HEK293 (cell line): ENCODE results near the gene EML6.

Source experiments
- CTCF ChIA-PET: fragments of 350-600 bp; formaldehyde crosslinking; extraction: SDS; loops from one replicate; lab custom pipeline; 2021; ENCODE audit warnings: antibody characterized with exemption; lab: Yijun Ruan, JAX
- POLR2A ChIA-PET: fragments of 300-600 bp; formaldehyde crosslinking; extraction: SDS; loops from one replicate; lab custom pipeline; 2020; ENCODE audit warnings: antibody characterized with exemption, inconsistent platforms; lab: Yijun Ruan, JAX
- H3K27ac ChIP-seq: fragments of 200-500 bp; sonication (Bioruptor generic); 2 replicates; pipeline ENCODE4 v1.5.1; 2014; ENCODE audit warnings: low read depth, low read length, control low read depth, inconsistent platforms; ENCODE audit errors: extremely low read depth
- H3K36me3 ChIP-seq, 2 experiments: fragments of 200-500 bp in 1 of 2; sonication (Bioruptor generic) in 1 of 2; 1 replicate in 1 of 2; 2 replicates in 1 of 2; pipeline ENCODE4 v1.5.1; 2014 to 2017; ENCODE audit warnings: inconsistent platforms in 2 of 2, low read length in 2 of 2; ENCODE audit not compliant: control insufficient read depth in 2 of 2, insufficient read depth in 1 of 2
- H3K4me1 ChIP-seq: fragments of 200-500 bp; sonication (Bioruptor generic); 2 replicates; pipeline ENCODE4 v1.5.1; 2014; ENCODE audit warnings: mild to moderate bottlenecking, low read length, inconsistent platforms; ENCODE audit not compliant: control insufficient read depth, insufficient read depth
- H3K4me3 ChIP-seq: 2 replicates; pipeline ENCODE4 v1.5.1; 2011; ENCODE audit warnings: low read depth, mild to moderate bottlenecking, control low read depth, low read length, moderate library complexity
- H3K9me3 ChIP-seq: fragments of 200-500 bp; sonication (Bioruptor generic); 2 replicates; pipeline ENCODE4 v1.5.1; 2014; ENCODE audit warnings: low read depth, low read length, inconsistent platforms; ENCODE audit not compliant: control insufficient read depth, insufficient read depth
- KLF7 ChIP-seq: fragments of 450-650 bp; formaldehyde crosslinking; IDR thresholded peaks from 2 replicates; pipeline ENCODE4 v1.5.1; 2016; ENCODE audit warnings: missing biosample characterization, missing genetic modification characterization, borderline replicate concordance
- KLF8 ChIP-seq: fragments of 450-650 bp; formaldehyde crosslinking; IDR thresholded peaks from 2 replicates; pipeline ENCODE4 v1.5.1; 2016; ENCODE audit warnings: missing biosample characterization, missing genetic modification characterization
- PRDM1 ChIP-seq: fragments of 450-650 bp; formaldehyde crosslinking; IDR thresholded peaks from 2 replicates; pipeline ENCODE4; 2016; ENCODE audit warnings: missing biosample characterization, missing genetic modification characterization
- SP7 ChIP-seq: fragments of 450-650 bp; formaldehyde crosslinking; IDR thresholded peaks from 2 replicates; pipeline ENCODE4 v1.5.1; 2016; ENCODE audit warnings: missing biosample characterization, missing genetic modification characterization
- ZFP41 ChIP-seq: fragments of 450-650 bp; formaldehyde crosslinking; IDR thresholded peaks from 2 replicates; pipeline ENCODE4 v1.5.1; 2016; ENCODE audit warnings: missing biosample characterization, missing genetic modification characterization, borderline replicate concordance
- ZNF248 ChIP-seq: fragments of 450-650 bp; formaldehyde crosslinking; IDR thresholded peaks from 2 replicates; pipeline ENCODE4 v1.5.1; 2017; ENCODE audit warnings: missing biosample characterization, missing genetic modification characterization
- ZNF521 ChIP-seq: fragments of 450-650 bp; formaldehyde crosslinking; IDR thresholded peaks from 2 replicates; pipeline ENCODE4 v1.5.1; 2017; ENCODE audit warnings: missing biosample characterization, mild to moderate bottlenecking, missing genetic modification characterization
- ZNF610 ChIP-seq: fragments of 450-650 bp; formaldehyde crosslinking; IDR thresholded peaks from 2 replicates; pipeline ENCODE4 v1.5.1; 2016; ENCODE audit warnings: missing biosample characterization, missing genetic modification characterization, borderline replicate concordance
- ZNF621 ChIP-seq: fragments of 450-650 bp; formaldehyde crosslinking; IDR thresholded peaks from 2 replicates; pipeline ENCODE4 v1.5.1; 2017; ENCODE audit warnings: missing biosample characterization, missing genetic modification characterization
- ZNF658 ChIP-seq: fragments of 450-650 bp; formaldehyde crosslinking; IDR thresholded peaks from 2 replicates; pipeline ENCODE4; 2016; ENCODE audit warnings: missing biosample characterization, missing genetic modification characterization
- ZNF768 ChIP-seq: fragments of 450-650 bp; formaldehyde crosslinking; IDR thresholded peaks from 2 replicates; pipeline ENCODE4 v1.5.1; 2018; ENCODE audit warnings: missing biosample characterization, mild to moderate bottlenecking, missing genetic modification characterization
- ZNF791 ChIP-seq: fragments of 450-650 bp; formaldehyde crosslinking; IDR thresholded peaks from 2 replicates; pipeline ENCODE4 v1.5.1; 2016; ENCODE audit warnings: missing biosample characterization, missing genetic modification characterization
- ZNF843 ChIP-seq: fragments of 450-650 bp; formaldehyde crosslinking; IDR thresholded peaks from 2 replicates; pipeline ENCODE4 v1.5.1; 2016; ENCODE audit warnings: missing biosample characterization, missing genetic modification characterization
- TF ChIP-seq, protein P1 (sequence below): fragments of 450-650 bp; formaldehyde crosslinking; IDR thresholded peaks from 2 replicates; pipeline ENCODE4 v1.5.1; 2016; ENCODE audit warnings: missing biosample characterization, missing genetic modification characterization
- TF ChIP-seq, protein P2 (sequence below): fragments of 450-650 bp; formaldehyde crosslinking; IDR thresholded peaks from 2 replicates; pipeline ENCODE4 v1.5.1; 2017; ENCODE audit warnings: missing biosample characterization, missing genetic modification characterization
- TF ChIP-seq, protein P3 (sequence below): fragments of 450-650 bp; formaldehyde crosslinking; IDR thresholded peaks from 2 replicates; pipeline ENCODE4 v1.5.1; 2016; ENCODE audit warnings: missing biosample characterization, missing genetic modification characterization
- TF ChIP-seq, protein P4 (sequence below): fragments of 450-650 bp; formaldehyde crosslinking; IDR thresholded peaks from 2 replicates; pipeline ENCODE4 v1.5.1; 2016; ENCODE audit warnings: missing biosample characterization, missing genetic modification characterization, borderline replicate concordance
- TF ChIP-seq, protein P5 (sequence below): fragments of 450-650 bp; formaldehyde crosslinking; conservative IDR thresholded peaks from 2 replicates; pipeline ENCODE4 v1.5.1; 2016; ENCODE audit warnings: low read depth, missing biosample characterization, missing genetic modification characterization

EML6 gene

DNA sequence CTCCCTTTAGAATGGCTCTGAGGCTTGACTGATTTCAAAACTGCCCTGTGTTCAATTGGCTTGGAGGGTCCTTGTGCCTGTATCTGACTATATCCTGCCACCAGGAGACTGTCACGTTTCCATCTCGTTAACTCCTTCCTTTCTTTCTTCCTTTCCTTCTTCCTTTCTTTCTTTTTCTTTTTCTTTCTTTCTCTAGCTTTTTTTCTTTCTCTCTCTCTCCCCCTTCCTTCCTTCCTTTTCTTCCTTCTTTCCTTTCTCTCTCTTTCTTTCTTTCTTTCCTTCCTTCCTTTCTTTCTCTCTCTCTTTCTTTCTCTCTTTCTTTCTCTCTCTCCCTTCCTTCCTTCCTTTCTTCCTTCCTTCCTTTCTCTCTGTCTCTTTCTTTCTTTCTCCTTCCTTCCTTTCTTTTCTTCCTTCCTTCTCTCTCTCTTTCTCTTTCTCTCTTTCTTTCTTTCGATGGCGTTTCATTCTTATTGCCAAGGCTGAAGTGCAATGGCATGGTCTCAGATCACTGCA is 38.1 kb upstream of the EML6 start (continued):
- TF ChIP-seq PRDM1 (tag by site-specific recombination) (peak; percentile 94), ZNF248 (tag by site-specific recombination) (no peak), ZFP41 (tag by site-specific recombination) (no peak), KLF7 (tag by site-specific recombination) (no peak), KLF8 (tag by site-specific recombination) (no peak), ZNF791 (0 out of 2 replicates have a peak, but pooled peaks have one; percentile 57), ZNF843 (tag by site-specific recombination) (no peak)
- TF ChIP-seq, protein P1, sequence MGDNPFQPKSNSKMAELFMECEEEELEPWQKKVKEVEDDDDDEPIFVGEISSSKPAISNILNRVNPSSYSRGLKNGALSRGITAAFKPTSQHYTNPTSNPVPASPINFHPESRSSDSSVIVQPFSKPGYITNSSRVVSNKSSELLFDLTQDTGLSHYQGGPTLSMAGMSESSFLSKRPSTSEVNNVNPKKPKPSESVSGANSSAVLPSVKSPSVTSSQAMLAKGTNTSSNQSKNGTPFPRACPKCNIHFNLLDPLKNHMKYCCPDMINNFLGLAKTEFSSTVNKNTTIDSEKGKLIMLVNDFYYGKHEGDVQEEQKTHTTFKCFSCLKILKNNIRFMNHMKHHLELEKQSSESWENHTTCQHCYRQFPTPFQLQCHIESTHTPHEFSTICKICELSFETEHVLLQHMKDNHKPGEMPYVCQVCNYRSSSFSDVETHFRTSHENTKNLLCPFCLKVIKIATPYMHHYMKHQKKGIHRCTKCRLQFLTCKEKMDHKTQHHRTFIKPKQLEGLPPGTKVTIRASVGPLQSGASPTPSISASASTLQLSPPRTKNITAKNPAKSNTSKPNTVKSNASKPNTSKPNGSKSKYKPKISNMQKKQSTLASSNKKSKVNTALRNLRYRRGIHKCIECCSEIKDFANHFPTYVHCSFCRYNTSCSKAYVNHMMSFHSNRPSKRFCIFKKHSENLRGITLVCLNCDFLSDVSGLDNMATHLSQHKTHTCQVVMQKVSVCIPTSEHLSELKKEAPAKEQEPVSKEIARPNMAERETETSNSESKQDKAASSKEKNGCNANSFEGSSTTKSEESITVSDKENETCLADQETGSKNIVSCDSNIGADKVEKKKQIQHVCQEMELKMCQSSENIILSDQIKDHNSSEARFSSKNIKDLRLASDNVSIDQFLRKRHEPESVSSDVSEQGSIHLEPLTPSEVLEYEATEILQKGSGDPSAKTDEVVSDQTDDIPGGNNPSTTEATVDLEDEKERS, result no peak
- TF ChIP-seq, protein P2, sequence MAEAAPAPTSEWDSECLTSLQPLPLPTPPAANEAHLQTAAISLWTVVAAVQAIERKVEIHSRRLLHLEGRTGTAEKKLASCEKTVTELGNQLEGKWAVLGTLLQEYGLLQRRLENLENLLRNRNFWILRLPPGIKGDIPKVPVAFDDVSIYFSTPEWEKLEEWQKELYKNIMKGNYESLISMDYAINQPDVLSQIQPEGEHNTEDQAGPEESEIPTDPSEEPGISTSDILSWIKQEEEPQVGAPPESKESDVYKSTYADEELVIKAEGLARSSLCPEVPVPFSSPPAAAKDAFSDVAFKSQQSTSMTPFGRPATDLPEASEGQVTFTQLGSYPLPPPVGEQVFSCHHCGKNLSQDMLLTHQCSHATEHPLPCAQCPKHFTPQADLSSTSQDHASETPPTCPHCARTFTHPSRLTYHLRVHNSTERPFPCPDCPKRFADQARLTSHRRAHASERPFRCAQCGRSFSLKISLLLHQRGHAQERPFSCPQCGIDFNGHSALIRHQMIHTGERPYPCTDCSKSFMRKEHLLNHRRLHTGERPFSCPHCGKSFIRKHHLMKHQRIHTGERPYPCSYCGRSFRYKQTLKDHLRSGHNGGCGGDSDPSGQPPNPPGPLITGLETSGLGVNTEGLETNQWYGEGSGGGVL (tag by site-specific recombination), result no peak
- TF ChIP-seq, protein P3, sequence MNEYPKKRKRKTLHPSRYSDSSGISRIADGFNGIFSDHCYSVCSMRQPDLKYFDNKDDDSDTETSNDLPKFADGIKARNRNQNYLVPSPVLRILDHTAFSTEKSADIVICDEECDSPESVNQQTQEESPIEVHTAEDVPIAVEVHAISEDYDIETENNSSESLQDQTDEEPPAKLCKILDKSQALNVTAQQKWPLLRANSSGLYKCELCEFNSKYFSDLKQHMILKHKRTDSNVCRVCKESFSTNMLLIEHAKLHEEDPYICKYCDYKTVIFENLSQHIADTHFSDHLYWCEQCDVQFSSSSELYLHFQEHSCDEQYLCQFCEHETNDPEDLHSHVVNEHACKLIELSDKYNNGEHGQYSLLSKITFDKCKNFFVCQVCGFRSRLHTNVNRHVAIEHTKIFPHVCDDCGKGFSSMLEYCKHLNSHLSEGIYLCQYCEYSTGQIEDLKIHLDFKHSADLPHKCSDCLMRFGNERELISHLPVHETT, result no peak

DNA sequence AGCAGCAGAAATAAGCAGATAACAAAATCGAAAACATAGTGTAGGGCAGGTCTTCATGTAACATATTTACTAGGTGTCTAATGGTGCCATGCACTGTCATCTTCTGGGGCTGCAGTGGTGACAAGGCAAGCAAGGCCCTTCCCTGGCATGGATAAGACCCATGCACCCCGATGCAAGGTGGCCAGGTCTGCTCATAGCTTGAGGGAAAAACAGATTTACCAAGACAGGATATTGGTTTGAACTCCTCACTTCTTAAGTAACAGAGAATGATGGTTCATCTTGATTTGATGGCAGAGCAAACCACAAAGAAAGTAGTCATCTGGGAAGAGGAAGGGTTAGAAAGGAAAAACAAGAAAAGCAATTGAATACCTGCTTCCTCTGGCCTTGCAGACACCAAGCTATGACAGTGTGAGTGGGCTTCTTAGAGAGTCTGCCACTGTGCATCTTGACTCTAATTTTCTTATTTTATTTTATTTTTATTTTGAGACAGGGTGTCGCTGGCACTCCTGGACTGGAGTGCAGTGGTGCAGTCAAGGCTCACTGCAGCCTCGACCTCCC is 35.8 kb upstream of the EML6 start:
- Histone ChIP-seq H3K9me3 (no peaks in the 10 kb centered on the region), H3K4me3 (no peak overlapping the region), H3K27ac (no peak overlapping the region), H3K4me1 (no peaks in the 10 kb centered on the region), H3K36me3 (no peaks in the 10 kb centered on the region)
- POLR2A ChIA-PET, result no interaction called here
- CTCF ChIA-PET, result interaction anchor here (0.7 to 1.3 kb wide), 2 partner anchors 22 to 29 kb away, joined by 3 read pairs; no protein-coding TSS in a partner anchor
- no peak for TF ChIP-seq ZNF521 (tag by site-specific recombination)
- TF ChIP-seq ZNF610 (tag by site-specific recombination), result no peak
- TF ChIP-seq SP7 (tag by site-specific recombination), result no peak
- no peak for TF ChIP-seq ZNF621
- TF ChIP-seq ZNF658 (tag by site-specific recombination), result no peak
- TF ChIP-seq, protein P4, sequence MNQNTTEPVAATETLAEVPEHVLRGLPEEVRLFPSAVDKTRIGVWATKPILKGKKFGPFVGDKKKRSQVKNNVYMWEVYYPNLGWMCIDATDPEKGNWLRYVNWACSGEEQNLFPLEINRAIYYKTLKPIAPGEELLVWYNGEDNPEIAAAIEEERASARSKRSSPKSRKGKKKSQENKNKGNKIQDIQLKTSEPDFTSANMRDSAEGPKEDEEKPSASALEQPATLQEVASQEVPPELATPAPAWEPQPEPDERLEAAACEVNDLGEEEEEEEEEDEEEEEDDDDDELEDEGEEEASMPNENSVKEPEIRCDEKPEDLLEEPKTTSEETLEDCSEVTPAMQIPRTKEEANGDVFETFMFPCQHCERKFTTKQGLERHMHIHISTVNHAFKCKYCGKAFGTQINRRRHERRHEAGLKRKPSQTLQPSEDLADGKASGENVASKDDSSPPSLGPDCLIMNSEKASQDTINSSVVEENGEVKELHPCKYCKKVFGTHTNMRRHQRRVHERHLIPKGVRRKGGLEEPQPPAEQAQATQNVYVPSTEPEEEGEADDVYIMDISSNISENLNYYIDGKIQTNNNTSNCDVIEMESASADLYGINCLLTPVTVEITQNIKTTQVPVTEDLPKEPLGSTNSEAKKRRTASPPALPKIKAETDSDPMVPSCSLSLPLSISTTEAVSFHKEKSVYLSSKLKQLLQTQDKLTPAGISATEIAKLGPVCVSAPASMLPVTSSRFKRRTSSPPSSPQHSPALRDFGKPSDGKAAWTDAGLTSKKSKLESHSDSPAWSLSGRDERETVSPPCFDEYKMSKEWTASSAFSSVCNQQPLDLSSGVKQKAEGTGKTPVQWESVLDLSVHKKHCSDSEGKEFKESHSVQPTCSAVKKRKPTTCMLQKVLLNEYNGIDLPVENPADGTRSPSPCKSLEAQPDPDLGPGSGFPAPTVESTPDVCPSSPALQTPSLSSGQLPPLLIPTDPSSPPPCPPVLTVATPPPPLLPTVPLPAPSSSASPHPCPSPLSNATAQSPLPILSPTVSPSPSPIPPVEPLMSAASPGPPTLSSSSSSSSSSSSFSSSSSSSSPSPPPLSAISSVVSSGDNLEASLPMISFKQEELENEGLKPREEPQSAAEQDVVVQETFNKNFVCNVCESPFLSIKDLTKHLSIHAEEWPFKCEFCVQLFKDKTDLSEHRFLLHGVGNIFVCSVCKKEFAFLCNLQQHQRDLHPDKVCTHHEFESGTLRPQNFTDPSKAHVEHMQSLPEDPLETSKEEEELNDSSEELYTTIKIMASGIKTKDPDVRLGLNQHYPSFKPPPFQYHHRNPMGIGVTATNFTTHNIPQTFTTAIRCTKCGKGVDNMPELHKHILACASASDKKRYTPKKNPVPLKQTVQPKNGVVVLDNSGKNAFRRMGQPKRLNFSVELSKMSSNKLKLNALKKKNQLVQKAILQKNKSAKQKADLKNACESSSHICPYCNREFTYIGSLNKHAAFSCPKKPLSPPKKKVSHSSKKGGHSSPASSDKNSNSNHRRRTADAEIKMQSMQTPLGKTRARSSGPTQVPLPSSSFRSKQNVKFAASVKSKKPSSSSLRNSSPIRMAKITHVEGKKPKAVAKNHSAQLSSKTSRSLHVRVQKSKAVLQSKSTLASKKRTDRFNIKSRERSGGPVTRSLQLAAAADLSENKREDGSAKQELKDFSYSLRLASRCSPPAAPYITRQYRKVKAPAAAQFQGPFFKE (tag by site-specific recombination), result no peak
- TF ChIP-seq, protein P5, sequence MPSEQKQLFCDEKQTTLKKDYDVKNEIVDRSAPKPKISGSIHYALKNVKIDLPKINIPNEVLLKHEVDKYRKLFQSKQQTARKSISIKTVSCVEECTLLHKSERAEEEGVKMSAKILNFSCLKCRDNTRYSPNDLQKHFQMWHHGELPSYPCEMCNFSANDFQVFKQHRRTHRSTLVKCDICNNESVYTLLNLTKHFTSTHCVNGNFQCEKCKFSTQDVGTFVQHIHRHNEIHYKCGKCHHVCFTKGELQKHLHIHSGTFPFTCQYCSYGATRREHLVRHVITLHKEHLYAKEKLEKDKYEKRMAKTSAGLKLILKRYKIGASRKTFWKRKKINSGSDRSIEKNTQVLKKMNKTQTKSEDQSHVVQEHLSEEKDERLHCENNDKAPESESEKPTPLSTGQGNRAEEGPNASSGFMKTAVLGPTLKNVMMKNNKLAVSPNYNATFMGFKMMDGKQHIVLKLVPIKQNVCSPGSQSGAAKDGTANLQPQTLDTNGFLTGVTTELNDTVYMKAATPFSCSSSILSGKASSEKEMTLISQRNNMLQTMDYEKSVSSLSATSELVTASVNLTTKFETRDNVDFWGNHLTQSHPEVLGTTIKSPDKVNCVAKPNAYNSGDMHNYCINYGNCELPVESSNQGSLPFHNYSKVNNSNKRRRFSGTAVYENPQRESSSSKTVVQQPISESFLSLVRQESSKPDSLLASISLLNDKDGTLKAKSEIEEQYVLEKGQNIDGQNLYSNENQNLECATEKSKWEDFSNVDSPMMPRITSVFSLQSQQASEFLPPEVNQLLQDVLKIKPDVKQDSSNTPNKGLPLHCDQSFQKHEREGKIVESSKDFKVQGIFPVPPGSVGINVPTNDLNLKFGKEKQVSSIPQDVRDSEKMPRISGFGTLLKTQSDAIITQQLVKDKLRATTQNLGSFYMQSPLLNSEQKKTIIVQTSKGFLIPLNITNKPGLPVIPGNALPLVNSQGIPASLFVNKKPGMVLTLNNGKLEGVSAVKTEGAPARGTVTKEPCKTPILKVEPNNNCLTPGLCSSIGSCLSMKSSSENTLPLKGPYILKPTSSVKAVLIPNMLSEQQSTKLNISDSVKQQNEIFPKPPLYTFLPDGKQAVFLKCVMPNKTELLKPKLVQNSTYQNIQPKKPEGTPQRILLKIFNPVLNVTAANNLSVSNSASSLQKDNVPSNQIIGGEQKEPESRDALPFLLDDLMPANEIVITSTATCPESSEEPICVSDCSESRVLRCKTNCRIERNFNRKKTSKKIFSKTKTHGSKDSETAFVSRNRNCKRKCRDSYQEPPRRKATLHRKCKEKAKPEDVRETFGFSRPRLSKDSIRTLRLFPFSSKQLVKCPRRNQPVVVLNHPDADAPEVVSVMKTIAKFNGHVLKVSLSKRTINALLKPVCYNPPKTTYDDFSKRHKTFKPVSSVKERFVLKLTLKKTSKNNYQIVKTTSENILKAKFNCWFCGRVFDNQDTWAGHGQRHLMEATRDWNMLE (tag by site-specific recombination), result no peak
- TF ChIP-seq ZNF768, result no peak
